ENCODE measurements around the gene GJD2. TPM values are rescaled to one million over a fixed set of nuclear protein-coding genes. Genes with fewer than 3 reads are reported as not detected.

The GJD2 gene
- total RNA-seq, 4 donors from 2014 or later: not detected

DNA sequence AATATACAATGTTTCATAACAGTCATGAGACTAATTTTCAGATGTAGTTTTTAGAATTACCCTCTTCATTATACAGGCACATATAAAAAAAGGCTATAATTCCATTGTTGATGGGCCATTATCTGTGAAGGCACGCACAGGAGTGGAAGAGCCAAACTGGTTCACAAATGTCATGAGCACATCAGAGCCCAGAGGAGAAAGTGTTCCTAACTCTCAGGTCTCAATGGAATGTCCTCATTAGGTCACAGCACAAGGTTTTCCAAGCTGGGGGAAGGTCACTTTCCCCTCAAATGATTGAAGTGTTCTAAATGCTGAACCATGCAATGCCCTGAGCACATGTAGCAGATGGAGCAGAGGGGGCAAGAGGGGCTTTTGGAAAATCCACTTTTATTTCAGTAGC is 41.2 kb downstream of the GJD2 start:
- no peak for DNase-seq (ENCODE audit: low spot score)
- TF ChIP-seq, protein P1, sequence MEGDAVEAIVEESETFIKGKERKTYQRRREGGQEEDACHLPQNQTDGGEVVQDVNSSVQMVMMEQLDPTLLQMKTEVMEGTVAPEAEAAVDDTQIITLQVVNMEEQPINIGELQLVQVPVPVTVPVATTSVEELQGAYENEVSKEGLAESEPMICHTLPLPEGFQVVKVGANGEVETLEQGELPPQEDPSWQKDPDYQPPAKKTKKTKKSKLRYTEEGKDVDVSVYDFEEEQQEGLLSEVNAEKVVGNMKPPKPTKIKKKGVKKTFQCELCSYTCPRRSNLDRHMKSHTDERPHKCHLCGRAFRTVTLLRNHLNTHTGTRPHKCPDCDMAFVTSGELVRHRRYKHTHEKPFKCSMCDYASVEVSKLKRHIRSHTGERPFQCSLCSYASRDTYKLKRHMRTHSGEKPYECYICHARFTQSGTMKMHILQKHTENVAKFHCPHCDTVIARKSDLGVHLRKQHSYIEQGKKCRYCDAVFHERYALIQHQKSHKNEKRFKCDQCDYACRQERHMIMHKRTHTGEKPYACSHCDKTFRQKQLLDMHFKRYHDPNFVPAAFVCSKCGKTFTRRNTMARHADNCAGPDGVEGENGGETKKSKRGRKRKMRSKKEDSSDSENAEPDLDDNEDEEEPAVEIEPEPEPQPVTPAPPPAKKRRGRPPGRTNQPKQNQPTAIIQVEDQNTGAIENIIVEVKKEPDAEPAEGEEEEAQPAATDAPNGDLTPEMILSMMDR (IDR thresholded peaks at IDR 0.05): no peak
- no peak for ATAC-seq (ENCODE audit: low FRiP score)

DNA sequence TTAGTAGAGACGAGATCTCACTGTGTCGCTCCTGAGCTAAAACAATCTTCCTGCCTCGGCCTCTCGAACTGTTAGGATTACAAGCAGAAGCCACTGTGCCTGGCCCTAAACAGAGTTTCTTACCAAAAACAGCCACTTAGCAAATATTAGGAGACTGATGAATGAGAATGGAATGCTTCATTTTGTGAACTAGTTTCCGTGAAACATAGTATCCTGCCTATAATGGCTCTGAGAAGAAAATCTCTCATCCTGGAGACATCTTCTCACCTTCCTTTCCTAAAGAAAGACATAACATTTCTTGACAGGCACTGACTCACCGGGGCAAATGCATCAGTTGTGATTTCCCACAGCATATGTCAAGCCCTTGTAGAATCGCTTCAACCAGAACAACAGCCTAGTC is 44.9 kb downstream of the GJD2 start:
- ATAC-seq (ENCODE audit: low FRiP score) (no peak), DNase-seq (ENCODE audit: low spot score) (no peak)
- TF ChIP-seq, protein P1 (IDR thresholded peaks at IDR 0.05): no peak

DNA sequence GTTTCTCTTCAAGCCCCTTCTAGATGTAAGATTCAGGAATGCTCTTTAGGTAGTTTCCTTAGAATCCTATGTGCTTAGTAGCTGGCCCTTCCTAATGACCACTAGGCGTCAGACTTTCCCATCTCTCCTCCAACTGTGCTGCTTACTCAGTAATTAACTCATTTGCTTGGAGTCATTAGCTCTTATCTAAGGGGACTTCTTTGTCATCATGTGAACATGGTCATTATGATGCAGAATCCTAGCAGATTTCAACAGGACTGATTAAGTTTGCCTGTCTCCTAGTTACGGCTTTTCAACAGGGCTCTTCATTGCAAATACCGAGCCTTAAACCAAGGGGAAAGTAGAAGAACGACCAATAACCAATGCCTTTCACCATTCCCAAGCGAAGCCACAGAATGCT is 46.4 kb downstream of the GJD2 start:
- TF ChIP-seq, protein P1 (IDR thresholded peaks at IDR 0.05): no peak
- no peak for DNase-seq (ENCODE audit: low spot score)
- ATAC-seq (ENCODE audit: low FRiP score): no peak

DNA sequence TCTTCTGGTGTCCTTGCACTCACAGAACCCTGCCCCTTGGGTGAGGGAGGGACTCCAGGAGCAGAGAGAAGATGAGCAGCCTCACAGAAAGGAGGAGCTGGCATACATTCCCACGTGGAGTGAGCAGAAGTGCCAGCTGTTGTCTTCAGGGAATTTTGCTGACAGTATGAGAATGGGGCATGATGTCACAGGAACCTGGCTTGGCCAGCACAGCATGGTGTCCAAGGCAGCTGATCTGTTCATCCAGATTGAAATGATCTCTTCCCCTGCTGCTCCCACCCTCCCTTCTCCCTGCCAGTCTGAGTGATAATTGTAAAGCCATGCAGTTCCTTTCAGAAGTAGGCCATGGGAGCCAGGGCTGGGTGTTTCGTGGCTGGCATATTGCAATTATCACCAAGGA is 53.3 kb downstream of the GJD2 start:
- ATAC-seq (ENCODE audit: low FRiP score) (no peak), DNase-seq (ENCODE audit: low spot score) (no peak)

More for the DNA sequence above, 53.3 kb downstream of the GJD2 start:
- TF ChIP-seq, protein P1 (IDR thresholded peaks at IDR 0.05): no peak

Other genes with a start within 250 kb of the GJD2 start
- gene GOLGA8B, start 171.3 kb downstream of the GJD2 start, total RNA-seq: 100 to 1,000 TPM in 1 of 4 donors, 10 to 100 TPM in 3; 59.3 to 120 (median 86.5) TPM
- gene ACTC1, start 40.6 kb upstream of the GJD2 start, total RNA-seq: 1 to 10 TPM in 1 of 4 donors, under 1 TPM in 2, not detected in 1; 0.38 to 5.5 (median 0.93) TPM
- 10 to 100 TPM; 23.3 to 31.7 (median 27.2) TPM for gene AQR, start 214.7 kb upstream of the GJD2 start, total RNA-seq
- 10 to 100 TPM; 21.5 to 30.5 (median 24.5) TPM for gene ZNF770, start 233.3 kb upstream of the GJD2 start, total RNA-seq

Measured in omental fat pad (tissue), 4 donors.